Keratinocyte (primary cell): ENCODE measurements around the gene HOPX. TPM values are rescaled to one million over a fixed set of nuclear protein-coding genes. Genes with fewer than 3 reads are reported as not detected.
A peak's percentile ranks its signal among the peaks of the same experiment; 100 is the strongest.

ENCODE experiments used
- DNase-seq: peaks from one replicate; pipeline ENCODE4 v3.0.0-alpha.2; 2011; ENCODE audit warnings: low read depth, missing footprints, low spot score
- FAIRE-seq: peaks from 2 replicates; lab custom pipeline; 2011; peaks lifted over from hg19 to GRCh38; lab: Jason Lieb, UNC
- H2AFZ ChIP-seq: 2 replicates; pipeline ENCODE4 v1.6.0; 2012; ENCODE audit warnings: low read length, control low read depth, inconsistent platforms; ENCODE audit not compliant: control insufficient read depth
- H3K27ac ChIP-seq: 2 replicates; pipeline ENCODE4 v1.5.1; 2011; ENCODE audit warnings: low read length; ENCODE audit not compliant: control insufficient read depth, insufficient read depth
- H3K27me3 ChIP-seq: 3 replicates; pipeline ENCODE4 v1.6.0; 2011; ENCODE audit warnings: low read length; ENCODE audit not compliant: control insufficient read depth, insufficient read depth; ENCODE audit errors: extremely low read depth
- H3K36me3 ChIP-seq, 2 experiments: 2 replicates in 1 of 2; 3 replicates in 1 of 2; pipeline ENCODE4 v1.5.1; 2011; ENCODE audit warnings: low read length in 2 of 2, mild to moderate bottlenecking in 1 of 2; ENCODE audit not compliant: control insufficient read depth in 2 of 2, insufficient read depth in 2 of 2; ENCODE audit errors: extremely low read depth in 1 of 2
- H3K4me1 ChIP-seq: 3 replicates; pipeline ENCODE4 v1.5.1; 2011; ENCODE audit warnings: low read length; ENCODE audit not compliant: control insufficient read depth, insufficient read depth; ENCODE audit errors: extremely low read depth
- H3K4me2 ChIP-seq: 3 replicates; pipeline ENCODE4 v1.6.0; 2011; ENCODE audit warnings: low read depth, low read length; ENCODE audit not compliant: control insufficient read depth, insufficient read depth; ENCODE audit errors: extremely low read depth
- H3K4me3 ChIP-seq, 3 experiments: fragments of 200-600 bp in 1 of 3; sonication (generic) in 1 of 3; 2 replicates in 2 of 3; 3 replicates in 1 of 3; pipeline ENCODE4 v1.5.1; 2011 to 2016; ENCODE audit warnings: low read length in 3 of 3, mild to moderate bottlenecking in 3 of 3, control low read depth in 2 of 3, inconsistent platforms in 1 of 3, low read depth in 1 of 3, mixed read lengths in 1 of 3, mixed run types in 1 of 3, moderate library complexity in 1 of 3; ENCODE audit not compliant: control insufficient read depth in 2 of 3, insufficient read depth in 2 of 3; ENCODE audit errors: extremely low read depth in 1 of 3
- H3K79me2 ChIP-seq: 2 replicates; pipeline ENCODE4 v1.6.0; 2012; ENCODE audit warnings: low read length; ENCODE audit not compliant: control insufficient read depth, insufficient read depth
- H3K9ac ChIP-seq: 3 replicates; pipeline ENCODE4 v1.6.0; 2011; ENCODE audit warnings: low read length; ENCODE audit not compliant: control insufficient read depth, insufficient read depth; ENCODE audit errors: extremely low read depth
- H3K9me1 ChIP-seq: 3 replicates; pipeline ENCODE4 v1.6.0; 2011; ENCODE audit warnings: low read length; ENCODE audit not compliant: control insufficient read depth, insufficient read depth; ENCODE audit errors: extremely low read depth
- H3K9me3 ChIP-seq: 2 replicates; pipeline ENCODE4 v1.5.1; 2012; ENCODE audit warnings: low read depth, low read length; ENCODE audit not compliant: control insufficient read depth
- H4K20me1 ChIP-seq: 3 replicates; pipeline ENCODE4 v1.6.0; 2011; ENCODE audit warnings: low read length; ENCODE audit not compliant: control insufficient read depth, insufficient read depth; ENCODE audit errors: extremely low read depth
- EZH2 ChIP-seq: IDR thresholded peaks from one replicate; pipeline ENCODE4 v1.6.1; 2012; ENCODE audit warnings: inconsistent platforms, mild to moderate bottlenecking, low read length, moderate library complexity
- dilution Hi-C: fragments of 300-500 bp; cut with MboI; formaldehyde crosslinking; loops from one replicate; pipeline ENCODE4 v1.7.0; 2020; ENCODE audit warnings: low sequenced_read_pairs; ENCODE audit not compliant: extremely low pct_ligation_motif_present
- polyA plus RNA-seq, 5 experiments: library from polyadenylated mRNA; depleted of rRNA in 3 of 5; stranded (reverse) in 3 of 5; stranded (forward) in 1 of 5; unstranded in 1 of 5; fragments of >200 nt; gene quantifications; 1 replicate in 1 of 5; 2 replicates in 3 of 5; 3 replicates in 1 of 5; pipeline versions ENCODE4 v1.2.1 to v1.2.3, GENCODE V29; 2011 to 2012; ENCODE audit warnings: missing spikeins in 2 of 5, low read depth in 1 of 5, low replicate concordance in 1 of 5
- TF ChIP-seq, protein P1 (sequence below), 3 experiments: IDR thresholded peaks in 1 of 3; conservative IDR thresholded peaks in 1 of 3; optimal IDR thresholded peaks in 1 of 3; 2 replicates in 2 of 3; 3 replicates in 1 of 3; pipeline versions ENCODE3 to v1.5.1; 2011; ENCODE audit warnings: low read length in 3 of 3, mild to moderate bottlenecking in 3 of 3, moderate library complexity in 2 of 3, control low read depth in 1 of 3, inconsistent platforms in 1 of 3; ENCODE audit not compliant: insufficient read depth in 2 of 3; ENCODE audit errors: extremely low read depth in 1 of 3

HOPX gene
- polyA plus RNA-seq, 1 donor (not counting 4 experiments of a cell fraction or from before 2014, with no cell fraction given), result 8.5 TPM

DNA sequence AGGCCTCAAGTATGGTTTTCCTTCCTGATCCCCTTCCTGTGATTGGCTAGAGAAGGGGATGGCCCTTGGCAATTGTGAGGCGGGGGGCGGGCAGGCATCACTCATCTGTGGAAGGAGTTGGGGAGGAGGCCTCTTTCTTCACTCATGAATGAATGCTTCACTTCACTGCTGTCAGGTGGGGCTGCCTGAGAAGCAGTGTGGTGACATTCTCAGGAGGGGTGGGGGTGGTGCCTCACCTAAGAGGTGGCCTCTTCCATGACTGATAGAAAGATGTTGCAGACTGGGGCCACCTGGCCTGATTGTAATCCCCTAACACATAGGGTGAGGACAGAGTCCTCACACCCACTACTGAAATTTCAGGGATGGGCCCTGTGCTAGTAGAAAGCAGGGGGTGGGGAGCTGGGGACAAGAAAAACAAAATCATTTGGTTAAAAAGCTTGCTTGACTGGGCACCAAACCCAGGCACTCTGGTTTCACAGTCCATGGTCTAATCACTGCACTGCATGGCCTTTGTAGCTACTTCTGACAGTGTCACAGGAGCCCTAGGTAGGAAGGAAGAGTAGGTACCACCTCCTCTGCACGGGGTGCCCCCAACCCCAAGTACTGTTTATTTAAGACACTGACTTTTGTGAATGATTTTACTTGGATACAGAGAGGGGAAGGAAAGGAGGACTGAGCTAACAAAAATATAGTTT is 5.6 kb upstream of the HOPX start:
- H3K4me3 ChIP-seq, result no peak overlapping the region
- dilution Hi-C loops, result no loop called here
- H3K4me2 ChIP-seq, result no peak overlapping the region
- no peak overlapping the region for H2AFZ ChIP-seq
- FAIRE-seq (no peak), DNase-seq (no peak)
- no peaks in the 10 kb centered on the region for H4K20me1 ChIP-seq
- no peaks in the 10 kb centered on the region for H3K9me3 ChIP-seq
- TF ChIP-seq EZH2, result no peak
- TF ChIP-seq, protein P1, sequence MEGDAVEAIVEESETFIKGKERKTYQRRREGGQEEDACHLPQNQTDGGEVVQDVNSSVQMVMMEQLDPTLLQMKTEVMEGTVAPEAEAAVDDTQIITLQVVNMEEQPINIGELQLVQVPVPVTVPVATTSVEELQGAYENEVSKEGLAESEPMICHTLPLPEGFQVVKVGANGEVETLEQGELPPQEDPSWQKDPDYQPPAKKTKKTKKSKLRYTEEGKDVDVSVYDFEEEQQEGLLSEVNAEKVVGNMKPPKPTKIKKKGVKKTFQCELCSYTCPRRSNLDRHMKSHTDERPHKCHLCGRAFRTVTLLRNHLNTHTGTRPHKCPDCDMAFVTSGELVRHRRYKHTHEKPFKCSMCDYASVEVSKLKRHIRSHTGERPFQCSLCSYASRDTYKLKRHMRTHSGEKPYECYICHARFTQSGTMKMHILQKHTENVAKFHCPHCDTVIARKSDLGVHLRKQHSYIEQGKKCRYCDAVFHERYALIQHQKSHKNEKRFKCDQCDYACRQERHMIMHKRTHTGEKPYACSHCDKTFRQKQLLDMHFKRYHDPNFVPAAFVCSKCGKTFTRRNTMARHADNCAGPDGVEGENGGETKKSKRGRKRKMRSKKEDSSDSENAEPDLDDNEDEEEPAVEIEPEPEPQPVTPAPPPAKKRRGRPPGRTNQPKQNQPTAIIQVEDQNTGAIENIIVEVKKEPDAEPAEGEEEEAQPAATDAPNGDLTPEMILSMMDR (optimal IDR thresholded peaks at IDR 0.05 in 1 of 3, IDR thresholded peaks at IDR 0.05 in 1 of 3, conservative IDR thresholded peaks at IDR 0.05 in 1 of 3; ENCODE audit: extremely low read depth in 1 of 3, insufficient read depth in 2 of 3, low read length in 3 of 3), result no peak
- H3K27me3 ChIP-seq, result peaks cover 3% of the 10 kb centered on the region
- H3K9me1 ChIP-seq, result no peaks in the 10 kb centered on the region
- no peak overlapping the region for H3K27ac ChIP-seq
- H3K9ac ChIP-seq, result no peak overlapping the region
- H3K79me2 ChIP-seq, result no peaks in the 10 kb centered on the region
- peaks cover 13% of the 10 kb centered on the region for H3K4me1 ChIP-seq
- H3K36me3 ChIP-seq, result no peaks in the 10 kb centered on the region

DNA sequence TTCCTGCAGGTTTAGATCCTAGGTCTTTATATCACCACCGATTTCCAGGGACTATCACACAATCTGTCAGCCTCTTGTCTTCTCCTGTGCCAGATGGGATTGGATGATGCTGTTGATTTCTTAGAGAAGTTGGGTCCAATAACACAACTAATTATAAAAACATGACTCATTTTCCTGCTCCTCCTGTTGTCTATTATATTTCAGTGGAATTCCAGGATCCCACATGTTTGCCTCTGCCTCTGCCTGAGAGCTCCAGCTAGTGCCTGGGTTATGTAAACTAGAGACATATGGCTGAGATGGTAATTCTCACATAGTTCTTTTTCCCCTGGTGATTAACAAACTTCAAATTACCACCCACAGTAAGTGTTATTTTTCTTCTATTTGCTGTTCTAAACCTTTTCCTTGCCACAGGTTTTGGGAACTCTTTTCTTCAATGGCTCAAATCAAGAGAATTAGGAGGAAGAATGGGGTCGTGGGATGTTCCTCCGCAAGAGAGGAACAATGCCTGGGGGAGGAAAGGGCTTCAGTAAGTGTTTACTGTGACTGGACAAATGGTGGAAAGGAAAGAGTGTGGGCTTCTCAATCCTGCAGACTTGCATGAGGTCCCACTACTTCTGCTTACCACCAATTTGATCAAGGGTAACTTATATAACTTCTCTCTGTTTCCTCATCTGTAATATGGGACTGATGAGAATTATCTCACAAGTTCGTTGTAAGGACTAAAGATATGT is 3.4 kb upstream of the HOPX start:
- Histone ChIP-seq H3K9me3 (no peaks in the 10 kb centered on the region), H3K9me1 (no peaks in the 10 kb centered on the region), H2AFZ (no peak overlapping the region), H3K27me3 (no peaks in the 10 kb centered on the region), H4K20me1 (no peaks in the 10 kb centered on the region), H3K27ac (no peak overlapping the region), H3K9ac (no peak overlapping the region), H3K36me3 (no peaks in the 10 kb centered on the region), H3K4me3 (no peak overlapping the region), H3K4me2 (no peak overlapping the region), H3K4me1 (peaks cover 18% of the 10 kb centered on the region), H3K79me2 (no peaks in the 10 kb centered on the region)
- FAIRE-seq (peak; percentile 86), DNase-seq (no peak)
- dilution Hi-C loops, result no loop called here
- TF ChIP-seq, protein P1 (optimal IDR thresholded peaks at IDR 0.05 in 1 of 3, IDR thresholded peaks at IDR 0.05 in 1 of 3, conservative IDR thresholded peaks at IDR 0.05 in 1 of 3; ENCODE audit: extremely low read depth in 1 of 3, insufficient read depth in 2 of 3, low read length in 3 of 3), result no peak
- TF ChIP-seq EZH2, result no peak
